NCI-H2196 (cell line): ENCODE results near the gene MAML2.

ENCODE experiments used
- DNase-seq: peaks from one replicate; lab custom pipeline; 2025; ENCODE audit not compliant: unreplicated experiment; lab: John Stamatoyannopoulos, UW

Gene MAML2

DNA sequence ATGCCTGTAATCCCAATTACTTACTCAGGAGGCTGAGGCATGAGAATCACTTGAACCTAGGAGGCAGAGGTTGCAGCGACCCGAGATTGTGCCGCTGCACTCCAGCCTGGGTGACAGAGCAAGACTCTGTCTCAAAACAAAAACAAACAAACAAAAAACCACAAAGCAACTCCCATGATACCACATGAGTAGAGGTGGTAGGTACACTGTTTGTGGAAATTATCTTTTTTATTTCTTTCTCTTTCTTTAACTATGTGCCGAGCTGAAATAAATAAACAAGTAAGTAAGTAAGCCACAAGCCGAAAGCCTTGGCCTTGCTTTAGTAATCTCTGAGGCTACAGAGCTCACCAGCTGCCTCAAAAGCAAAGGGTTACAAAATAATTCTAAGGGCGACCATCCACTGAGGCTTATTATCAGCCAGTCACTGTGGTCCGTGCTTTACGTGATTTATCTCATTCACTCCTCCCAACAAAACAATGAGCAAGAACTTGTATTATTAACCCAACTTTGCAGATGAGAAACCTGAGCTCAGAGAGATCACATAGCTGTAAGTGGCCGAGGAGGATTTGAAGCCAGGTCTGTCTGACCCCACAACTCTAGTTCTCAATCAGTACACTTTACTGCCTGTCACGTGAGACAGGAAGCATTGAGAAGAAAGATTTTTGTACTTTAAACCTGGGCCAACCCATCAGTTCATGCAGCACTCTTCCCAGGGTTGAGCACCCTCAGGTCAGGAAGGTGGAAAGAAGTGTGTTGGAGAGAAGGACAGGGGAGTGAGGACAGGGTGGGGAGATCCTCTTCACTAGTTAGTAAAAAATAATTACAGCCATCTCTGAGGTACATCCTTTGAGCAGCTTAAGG is 349.3 kb downstream of the MAML2 start:
- DNase-seq: no peak

DNA sequence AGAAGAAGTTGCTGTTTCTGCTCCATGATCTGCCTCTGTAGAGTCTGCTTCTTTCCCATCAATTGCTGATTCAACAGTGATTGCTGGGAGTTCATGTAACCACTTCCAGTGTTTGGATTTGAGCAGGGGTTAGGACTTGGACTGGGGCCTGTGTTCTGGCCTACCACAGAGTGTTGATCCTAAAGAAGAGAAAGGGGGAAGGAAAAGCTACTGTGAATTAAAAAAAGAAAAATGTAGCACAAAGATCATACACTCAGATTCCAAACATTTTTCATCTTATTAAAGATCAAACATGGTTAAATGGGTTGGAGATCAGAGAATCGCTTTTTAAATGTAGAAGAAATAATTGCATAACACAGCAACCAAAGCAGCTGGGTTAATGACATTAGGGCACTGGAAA is 351.4 kb downstream of the MAML2 start:
- no peak for DNase-seq

DNA sequence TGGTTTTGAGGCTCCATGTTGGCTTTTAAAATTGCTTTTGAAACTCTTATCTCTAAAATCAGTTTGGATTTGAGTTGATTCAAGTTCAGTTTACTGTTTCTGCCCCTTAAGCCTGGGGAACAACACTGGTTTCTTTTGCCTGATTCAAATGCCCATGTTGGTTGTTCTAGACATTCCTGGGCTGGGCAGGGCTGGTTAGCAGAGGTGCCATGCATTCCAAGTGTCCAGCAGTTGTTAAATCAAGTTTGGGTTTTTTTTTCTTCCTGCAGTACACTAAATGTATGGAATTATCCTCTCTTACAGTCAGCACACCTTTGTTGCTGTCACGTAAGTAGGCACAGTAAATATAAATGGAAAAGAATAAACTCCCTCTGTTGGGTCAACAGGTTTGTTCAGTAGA is 351.9 kb downstream of the MAML2 start:
- DNase-seq: no peak

DNA sequence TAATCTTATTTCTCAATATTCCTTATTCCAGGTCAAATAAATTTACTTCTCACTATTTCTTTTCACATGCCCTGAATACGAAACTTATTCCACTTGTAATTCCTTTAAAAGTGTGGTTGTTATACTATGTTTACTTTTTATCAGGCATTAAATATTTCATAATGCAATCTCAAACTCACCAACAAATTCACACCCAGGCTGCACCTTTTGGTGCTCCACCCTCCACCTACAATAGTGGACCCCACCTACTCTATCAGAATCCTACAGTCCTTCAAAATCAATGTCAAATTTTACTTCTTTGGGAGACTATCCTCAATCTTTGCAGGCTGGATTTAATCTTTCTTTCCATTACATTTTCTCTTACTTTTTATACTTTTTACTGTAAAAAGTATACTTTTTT is 353.2 kb downstream of the MAML2 start:
- no peak for DNase-seq

DNA sequence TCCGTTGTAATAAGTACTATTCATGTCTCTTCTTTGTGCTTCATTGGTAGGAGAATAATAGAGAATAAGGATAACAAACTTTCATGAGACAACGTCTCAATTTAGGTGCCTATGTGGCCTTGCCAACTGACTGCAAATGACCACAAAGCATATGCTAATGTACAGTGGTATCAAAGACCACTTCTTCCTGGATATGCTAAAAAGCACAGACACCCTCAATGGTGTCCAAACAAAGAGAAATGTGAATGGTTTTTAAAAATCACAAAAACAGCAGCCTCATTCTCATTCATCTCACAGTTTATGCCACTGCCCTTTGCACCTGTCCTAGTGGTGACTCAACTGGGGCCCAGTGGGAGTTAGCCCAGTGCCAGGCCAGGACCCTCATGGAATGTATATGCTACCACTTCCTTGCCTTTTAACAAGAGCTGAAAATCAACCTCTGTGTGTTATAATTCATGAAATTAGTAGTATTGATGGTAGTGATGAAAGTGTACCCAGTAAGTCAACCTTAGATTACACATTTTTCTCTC is 353.9 kb downstream of the MAML2 start:
- DNase-seq: no peak

DNA sequence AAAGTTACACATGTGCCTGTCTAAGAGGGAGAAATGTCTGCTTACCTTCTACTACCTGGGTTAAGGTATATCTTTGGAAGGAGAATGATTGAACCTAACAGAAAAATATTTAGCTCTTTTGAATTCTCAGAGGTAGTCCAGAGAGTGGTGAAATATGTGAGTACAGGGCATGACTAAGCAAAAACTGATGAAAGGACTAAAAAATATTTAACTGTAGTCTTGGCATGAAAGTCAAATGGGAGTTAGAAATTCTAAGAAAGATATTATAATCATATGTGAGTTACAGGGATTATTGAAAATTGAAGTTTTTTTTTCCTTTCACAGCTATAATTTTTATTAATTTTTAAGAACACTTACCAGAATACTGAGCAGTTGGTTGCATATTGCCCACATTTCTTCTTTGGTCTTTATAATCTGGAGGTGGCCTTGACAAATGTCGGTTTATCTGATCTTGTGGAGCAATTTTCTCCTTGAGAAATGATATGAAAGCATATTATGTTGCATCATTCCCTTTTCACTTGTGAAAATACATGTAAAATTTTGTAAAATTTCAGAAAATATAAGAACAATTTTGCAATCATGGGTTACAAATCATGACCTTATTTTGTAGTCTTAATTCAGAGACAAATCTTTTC is 357.7 kb downstream of the MAML2 start:
- DNase-seq: no peak

DNA sequence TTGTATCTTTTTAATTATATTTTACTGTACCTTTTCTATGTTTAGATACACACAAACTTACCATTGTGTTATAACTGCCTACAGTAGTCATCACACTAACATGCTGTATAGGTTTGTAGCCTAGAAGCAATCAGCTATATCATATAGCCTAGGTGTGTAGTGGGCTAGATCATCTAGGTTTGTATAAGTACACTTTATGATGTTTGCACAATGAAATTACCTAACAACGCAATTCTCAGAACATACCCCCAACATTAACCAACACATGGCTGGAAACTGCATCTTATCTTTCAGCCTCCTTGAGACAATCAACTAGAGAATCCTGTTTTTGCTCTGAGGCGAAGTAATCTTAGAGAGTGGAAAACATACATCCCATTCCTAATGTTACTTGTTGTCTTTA is 358.9 kb downstream of the MAML2 start:
- no peak for DNase-seq

DNA sequence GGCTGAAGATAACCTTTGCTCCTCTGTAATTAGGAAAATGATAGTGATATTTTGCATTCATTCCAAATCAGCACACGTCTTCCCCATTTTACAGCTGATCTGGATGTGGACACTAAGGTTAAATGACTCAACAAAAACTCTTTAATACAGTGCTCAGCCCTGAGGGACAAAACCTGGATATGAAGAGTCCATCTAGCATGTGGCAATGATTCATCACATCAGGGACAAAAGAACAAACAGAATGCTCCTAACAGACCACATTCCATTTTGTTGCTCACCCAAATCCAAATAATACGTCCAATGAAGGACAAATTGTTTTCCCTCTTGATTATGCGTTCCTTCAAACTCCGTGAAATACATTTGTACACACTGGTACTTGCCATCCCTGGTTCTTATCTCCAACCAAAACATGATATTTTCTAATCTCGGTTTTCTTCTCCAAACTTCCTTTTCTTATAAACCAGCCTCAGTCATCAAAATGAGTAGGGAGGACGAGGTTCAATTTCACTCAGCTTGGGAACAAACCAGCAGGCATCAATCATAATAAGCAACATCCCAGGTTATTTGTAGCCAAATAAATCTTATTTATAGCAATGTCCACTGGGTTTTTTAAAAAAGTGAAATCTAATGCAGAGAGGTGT is 365.3 kb downstream of the MAML2 start:
- DNase-seq: no peak

DNA sequence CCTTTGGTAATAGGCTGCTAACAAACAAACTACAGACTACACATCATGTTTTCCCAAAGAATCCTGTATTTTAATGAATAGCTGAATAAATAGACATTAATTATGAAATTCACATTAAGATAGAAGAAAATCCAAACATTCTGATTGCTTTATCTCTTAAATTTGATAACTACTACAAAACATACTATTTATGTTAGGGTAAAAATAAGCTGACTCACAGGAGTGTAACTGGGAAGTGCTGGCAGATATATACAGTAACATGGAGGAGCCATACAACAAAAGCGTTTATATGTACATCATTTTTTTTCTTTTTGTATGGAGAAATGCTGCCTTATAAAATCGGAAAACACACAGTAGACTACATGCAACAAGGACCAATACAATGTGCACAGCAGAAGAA is 366.4 kb downstream of the MAML2 start:
- no peak for DNase-seq

DNA sequence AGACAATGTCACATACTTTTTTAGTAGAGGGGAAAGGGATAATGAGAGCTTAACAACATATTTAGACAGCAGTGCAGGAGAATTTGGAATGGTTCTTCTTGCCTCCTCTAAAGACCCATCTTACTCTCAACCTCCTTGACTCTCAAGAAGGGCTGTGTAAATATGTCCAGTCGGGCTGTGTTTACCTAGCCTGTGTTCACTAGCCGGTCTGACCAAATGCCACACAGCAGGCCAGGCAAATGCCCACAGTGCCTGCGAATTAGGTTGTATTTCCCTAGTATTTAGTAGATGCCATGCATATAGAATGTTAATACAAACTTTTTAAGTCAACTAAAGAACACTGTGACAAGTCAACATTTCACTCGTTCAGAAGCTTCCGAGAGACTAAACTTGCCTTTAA is 367.7 kb downstream of the MAML2 start:
- no peak for DNase-seq

DNA sequence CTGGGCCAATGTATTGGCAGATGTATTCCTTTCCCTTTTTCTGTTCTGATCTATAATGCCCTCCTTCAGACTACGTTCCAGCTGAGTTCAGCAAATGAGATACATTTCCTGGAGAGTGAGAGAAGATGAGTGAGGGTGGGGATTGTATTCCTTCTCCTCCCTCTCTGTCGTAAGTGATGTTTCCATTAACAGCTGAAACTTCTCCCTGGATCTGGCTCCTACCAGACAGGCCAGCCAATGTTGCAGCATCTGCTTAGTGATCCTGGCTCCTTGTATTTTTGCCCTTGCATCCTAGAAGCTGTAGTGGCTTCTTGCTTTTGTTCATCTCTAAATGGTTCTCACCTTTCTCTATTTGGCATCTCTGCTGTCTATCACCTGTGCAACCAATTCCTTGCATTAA is 370.9 kb downstream of the MAML2 start:
- no peak for DNase-seq

DNA sequence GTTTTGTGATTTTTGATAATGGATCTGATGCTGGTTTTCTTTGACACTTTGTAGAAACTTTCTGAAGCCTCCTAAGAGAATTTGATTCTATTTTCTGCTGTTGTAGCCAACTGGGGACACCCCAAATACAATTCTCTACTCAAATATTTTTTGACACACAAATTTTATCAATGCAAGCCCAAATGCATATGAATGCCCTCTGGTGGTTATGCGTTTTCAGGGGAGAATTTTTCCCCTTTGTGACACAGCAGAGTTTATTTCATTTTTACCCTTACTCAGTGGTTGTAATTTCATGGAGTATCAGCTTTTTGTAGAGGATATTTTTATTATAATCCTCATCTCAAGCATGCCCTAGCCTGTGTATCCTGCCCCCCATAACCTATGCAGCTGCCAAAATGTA is 374.4 kb downstream of the MAML2 start:
- no peak for DNase-seq

DNA sequence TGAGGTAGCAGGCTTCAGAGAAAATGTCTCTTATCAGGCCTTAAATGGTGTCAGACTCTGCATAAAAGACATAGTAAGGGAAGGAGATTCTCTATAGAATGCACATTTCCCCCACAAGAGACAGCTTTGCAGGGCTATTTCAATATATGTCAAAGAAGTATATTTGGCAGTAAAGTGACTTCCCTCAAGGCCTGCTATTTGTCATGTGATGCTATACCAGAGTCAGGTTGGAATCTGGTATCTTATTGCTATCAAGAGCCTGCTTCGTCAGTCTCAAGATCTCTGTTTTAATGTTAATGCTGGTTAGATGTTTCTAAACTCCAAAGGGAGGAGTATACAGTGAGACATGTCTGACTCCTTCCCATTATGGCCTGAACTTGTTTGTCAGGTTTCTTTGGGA is 378.7 kb downstream of the MAML2 start:
- no peak for DNase-seq

DNA sequence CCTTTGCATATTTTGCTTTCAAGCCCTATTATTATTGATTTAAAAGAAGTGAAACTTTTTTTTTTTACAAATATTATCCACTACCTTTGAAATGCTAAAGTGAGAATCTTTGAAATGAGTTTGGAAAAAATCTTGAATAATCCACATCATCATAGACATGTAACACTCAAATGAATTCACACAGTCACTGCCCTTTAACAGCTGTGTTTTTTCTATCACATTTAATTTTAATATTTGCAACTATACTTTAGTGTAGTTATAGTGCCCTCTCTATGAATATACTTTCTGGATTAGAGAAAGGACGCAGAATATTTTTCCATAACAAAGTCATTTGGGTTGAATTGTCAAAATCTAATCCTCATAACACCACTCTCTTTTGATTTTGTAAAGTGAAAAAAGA is 381.2 kb downstream of the MAML2 start:
- no peak for DNase-seq

DNA sequence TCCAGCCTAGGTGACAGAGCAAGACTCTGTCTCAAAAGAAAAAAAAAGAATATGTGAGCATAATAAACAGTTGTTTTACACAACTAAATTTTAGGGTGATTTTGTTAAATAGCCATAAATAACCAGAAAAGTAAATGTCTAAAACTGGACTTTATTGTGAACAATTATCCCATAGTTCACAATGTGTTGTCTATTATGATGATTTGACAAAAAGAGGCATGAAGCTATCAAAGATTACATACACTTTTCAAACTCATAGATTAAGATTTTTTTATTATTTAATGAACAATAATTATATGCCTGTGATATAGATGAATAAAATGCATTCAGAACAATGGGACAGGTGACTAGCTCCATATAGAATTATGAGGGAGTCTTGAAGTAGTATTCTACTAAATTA is 392.1 kb downstream of the MAML2 start:
- no peak for DNase-seq

DNA sequence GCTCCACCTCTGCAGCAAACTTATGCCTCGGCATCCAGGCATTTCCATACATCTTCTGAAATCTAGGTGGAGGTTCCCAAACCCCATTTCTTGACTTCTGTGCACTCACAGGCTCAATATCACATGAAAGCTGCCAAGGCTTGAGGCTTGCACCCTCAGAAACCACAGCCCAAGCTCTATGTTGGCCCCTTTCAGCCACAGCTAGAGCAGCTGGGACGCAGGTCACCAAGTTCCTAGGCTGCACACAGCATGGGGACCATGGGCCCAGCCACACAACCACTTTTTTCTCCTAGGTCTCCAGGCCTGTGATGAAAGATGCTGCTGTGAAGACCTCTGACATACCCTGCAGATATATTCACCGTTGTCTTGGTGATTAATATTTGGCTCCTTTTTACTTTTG is 394.4 kb downstream of the MAML2 start:
- no peak for DNase-seq

DNA sequence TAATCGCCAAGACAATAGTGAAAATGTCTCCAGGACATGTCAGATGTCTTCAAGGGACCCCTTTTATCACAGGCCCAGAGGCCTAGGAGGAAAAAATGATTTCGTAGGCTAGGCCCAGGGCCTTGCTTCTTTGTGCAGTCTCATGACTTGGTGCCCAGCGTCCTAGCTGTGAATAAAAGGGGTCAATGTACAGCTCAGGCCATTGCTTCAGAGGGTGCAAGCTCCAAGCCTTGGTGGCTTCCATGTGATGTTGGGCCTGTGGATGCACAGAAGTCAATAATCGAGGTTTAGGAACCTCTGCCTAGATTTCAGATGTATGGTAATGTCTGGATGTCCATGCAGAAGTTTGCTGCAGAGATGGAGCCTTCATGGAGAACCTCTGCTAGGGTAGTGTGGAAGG is 398.4 kb downstream of the MAML2 start:
- DNase-seq: no peak

DNA sequence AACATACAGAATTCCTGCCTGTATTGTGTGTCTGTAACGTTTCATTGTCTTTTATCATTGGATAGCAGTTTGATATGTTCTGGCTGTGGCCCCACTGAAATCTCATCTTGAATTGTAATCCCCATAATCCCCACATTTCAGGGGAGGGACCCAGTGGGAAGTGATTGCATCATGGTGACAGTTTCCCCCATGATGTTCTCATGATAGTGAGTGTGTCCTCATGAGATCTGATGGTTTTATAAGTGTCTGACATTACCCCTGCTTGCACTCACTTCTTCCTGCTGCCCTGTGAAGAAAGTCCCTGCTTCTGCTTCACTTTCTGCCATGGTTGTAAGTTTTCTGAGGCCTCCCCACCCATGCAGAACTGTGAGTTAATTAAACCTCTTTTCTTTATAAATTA is 399.4 kb downstream of the MAML2 start:
- no peak for DNase-seq

DNA sequence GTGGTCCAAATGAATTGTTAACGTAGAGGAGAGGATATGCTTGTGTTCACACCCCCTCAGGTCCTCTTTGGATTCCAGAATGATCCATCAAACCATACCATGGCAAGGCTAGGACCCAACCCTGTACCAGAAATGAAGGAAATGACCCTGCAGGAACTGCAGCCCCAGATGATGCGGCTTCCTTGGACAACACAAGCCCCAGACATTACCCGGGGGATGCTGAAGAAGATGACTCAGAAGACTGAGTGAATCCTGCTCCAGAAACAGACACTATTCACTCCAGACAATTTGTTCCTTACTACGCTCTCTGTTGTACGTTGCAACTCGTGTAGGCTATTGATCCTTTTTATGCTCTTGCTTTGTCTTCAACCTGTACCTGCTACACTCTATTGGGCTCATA is 403.9 kb downstream of the MAML2 start:
- DNase-seq: no peak

DNA sequence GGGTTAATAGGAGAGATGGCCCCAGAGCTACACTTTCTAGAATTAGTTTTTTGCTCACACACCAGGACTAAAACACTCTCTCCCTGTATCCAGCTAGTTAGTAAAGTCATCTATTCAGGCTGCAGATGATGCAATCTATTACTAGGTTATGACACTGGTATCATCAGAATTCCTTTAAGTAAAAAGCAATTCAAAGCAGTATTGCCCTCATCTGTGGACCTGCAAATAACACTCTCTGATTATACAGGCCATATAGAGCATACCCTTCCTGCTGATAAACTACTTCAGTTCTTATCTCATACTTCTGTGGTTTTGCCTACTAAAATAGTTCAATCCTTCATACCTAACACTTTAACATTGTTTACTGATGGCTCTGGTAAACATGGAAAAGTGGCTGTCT is 405.6 kb downstream of the MAML2 start:
- no peak for DNase-seq

DNA sequence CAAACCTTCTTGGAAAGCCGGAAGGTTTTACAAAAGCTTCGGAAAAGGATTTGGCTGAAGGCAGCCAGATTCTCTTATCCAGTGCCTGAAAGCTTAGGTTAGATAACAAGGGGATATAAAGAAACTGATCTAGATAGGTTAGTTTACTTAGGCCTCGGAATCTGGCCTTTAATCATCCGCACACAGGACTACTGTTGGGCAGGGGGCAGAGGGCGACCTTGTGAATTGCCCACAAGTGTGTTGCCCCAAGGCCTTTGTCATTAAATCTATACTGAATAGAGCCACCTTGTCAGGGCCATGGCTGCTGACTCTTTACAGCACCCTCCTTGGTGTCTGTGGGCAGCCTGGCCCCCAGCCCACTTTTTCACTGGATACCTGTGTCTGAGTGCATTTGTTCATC is 409.4 kb downstream of the MAML2 start:
- no peak for DNase-seq

DNA sequence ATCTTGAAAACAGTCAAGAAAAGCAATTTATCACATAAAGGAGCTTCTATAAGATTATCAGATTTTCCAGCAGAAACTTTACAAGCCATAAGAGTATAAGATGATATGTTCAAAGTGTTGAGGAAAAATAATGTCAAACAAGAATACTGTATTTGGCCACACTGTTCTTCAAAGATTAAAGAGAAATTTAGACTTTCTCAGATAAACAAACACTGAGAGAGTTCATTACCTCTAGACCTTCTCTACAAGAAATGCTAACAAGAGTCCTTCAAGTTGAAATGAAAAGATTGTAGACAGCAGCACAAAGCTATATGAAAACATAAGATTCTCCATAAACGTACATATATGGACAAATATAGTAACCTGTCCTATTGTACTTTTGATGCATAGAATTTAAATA is 411.1 kb downstream of the MAML2 start:
- no peak for DNase-seq
